ENCODE results near the gene ARHGAP10. TPM values are rescaled to one million over a fixed set of nuclear protein-coding genes. Genes with fewer than 3 reads are reported as not detected.

The ARHGAP10 gene
- total RNA-seq, 1 donor from 2014 or later: 2.9 TPM

- DNase-seq (ENCODE audit: low spot score in 2 of 2) (no peak), FAIRE-seq (no peak)
These were observed 369.9 kb downstream of the ARHGAP10 start for GRCh38 chr4:148101790-148102189.

GRCh38 chr4:148103597-148104355 is 371.9 kb downstream of the ARHGAP10 start:
- FAIRE-seq: no peak

GRCh38 chr4:148108766-148109165 is 376.9 kb downstream of the ARHGAP10 start:
- FAIRE-seq (no peak), DNase-seq (ENCODE audit: low spot score in 2 of 2) (no peak)

More at GRCh38 chr4:148103597-148104355, 371.9 kb downstream of the ARHGAP10 start:
- no peak for DNase-seq (ENCODE audit: low spot score in 2 of 2)

GRCh38 chr4:148109216-148109615 is 377.3 kb downstream of the ARHGAP10 start:
- FAIRE-seq (no peak), DNase-seq (ENCODE audit: low spot score in 2 of 2) (no peak)

- FAIRE-seq: no peak
- DNase-seq (ENCODE audit: low spot score in 2 of 2): no peak
These were observed 378.3 kb downstream of the ARHGAP10 start for GRCh38 chr4:148110169-148110568.

GRCh38 chr4:148112231-148112982 is 380.5 kb downstream of the ARHGAP10 start:
- DNase-seq (ENCODE audit: low spot score in 2 of 2) (no peak), FAIRE-seq (no peak)

GRCh38 chr4:148114436-148114835 is 382.5 kb downstream of the ARHGAP10 start:
- FAIRE-seq: no peak

GRCh38 chr4:148116264-148116663 is 384.4 kb downstream of the ARHGAP10 start:
- DNase-seq (ENCODE audit: low spot score in 2 of 2): no peak
- FAIRE-seq: no peak

More at GRCh38 chr4:148114436-148114835, 382.5 kb downstream of the ARHGAP10 start:
- DNase-seq (ENCODE audit: low spot score in 2 of 2): no peak

- no peak for FAIRE-seq
These were observed 385.1 kb downstream of the ARHGAP10 start for GRCh38 chr4:148116969-148117368.

GRCh38 chr4:148118179-148118578 is 386.3 kb downstream of the ARHGAP10 start:
- no peak for FAIRE-seq
- DNase-seq (ENCODE audit: low spot score in 2 of 2): no peak

More at GRCh38 chr4:148116969-148117368, 385.1 kb downstream of the ARHGAP10 start:
- DNase-seq (ENCODE audit: low spot score in 2 of 2): no peak

- no peak for DNase-seq (ENCODE audit: low spot score in 2 of 2)
- no peak for FAIRE-seq
These were observed 386.7 kb downstream of the ARHGAP10 start for GRCh38 chr4:148118633-148119032.

- no peak for DNase-seq (ENCODE audit: low spot score in 2 of 2)
- no peak for FAIRE-seq
These were observed 388.3 kb downstream of the ARHGAP10 start for GRCh38 chr4:148120216-148120615.

Small RNA genes lying within 50 kb of the gene (small RNA-seq; reads per million reads assigned to genes)
- not detected for gene MIR4799
- gene RN7SL254P: not detected
- gene RNA5SP165: not detected

Other genes with a start within 250 kb of the ARHGAP10 start
- 47.7 TPM for gene TMEM184C, start 114.7 kb upstream of the ARHGAP10 start, total RNA-seq
- gene PRMT9, start 47.9 kb upstream of the ARHGAP10 start, total RNA-seq: 13.0 TPM

Data from frontal cortex (tissue), 4 donors.